ENCODE data around the gene PEAR1. TPM values are rescaled to one million over a fixed set of nuclear protein-coding genes. Genes with fewer than 3 reads are reported as not detected.

PEAR1 gene
- total RNA-seq = 1 to 10 TPM; 2.3 to 7.2 (median 4.6) TPM
- long read RNA-seq, donor 1, partial matches to known transcripts = 2 of 3 reads
- long read RNA-seq, donor 1, other reads (novel, unspliced or antisense) = 1 of 3 reads
- long read RNA-seq, donor 2, partial matches to known transcripts = 0 of 2 reads
- long read RNA-seq, donor 2, other reads (novel, unspliced or antisense) = 2 of 2 reads

DNA sequence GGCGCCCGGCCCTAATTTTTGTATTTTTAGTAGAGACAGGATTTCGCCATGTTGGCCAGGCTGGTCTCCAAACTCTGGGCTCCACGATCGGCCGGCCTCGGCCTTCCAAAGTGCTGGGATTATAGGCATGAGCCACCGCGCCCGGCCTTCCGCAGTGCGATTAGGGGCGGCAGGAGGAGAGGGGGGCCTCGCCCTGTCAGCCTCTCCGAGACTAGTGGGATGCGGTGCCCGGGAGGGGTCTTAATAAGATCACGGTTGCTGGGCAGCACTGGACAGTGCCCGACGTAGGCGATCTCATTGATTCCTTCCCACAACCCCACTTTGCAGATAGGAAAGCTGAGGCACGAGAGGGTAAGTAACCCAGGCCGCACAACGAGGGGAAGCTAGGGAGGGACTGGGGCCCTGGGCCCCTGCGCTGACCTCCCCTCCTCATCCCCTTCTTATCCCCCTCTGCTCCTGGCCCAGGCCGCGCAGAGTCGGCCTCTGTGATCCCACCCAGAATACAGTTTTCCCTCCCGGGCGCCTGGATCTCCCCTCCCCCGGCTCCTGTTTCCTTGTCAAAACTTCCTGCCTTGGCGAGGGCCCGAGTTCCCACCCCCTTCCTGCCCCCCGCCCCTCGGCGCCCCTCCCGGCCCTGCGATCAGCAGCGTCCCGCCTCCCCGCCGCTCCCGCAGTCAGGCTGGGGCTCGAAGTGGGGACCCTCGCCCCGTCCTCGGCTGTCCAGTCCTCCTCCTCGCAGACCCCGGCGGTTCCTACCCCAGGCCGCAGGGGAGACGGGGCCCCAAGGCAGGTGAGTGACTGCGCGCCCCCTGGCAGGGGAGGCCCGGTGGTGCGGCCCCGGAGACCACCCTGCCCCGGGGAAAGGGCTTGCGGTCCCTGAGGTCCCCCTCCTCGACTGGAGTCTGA is at the start of gene PEAR1:
Gene PEAR1, plus strand, starts transcription at position 671 of the 906 bp plus-strand sequence. CDS start 10,209 bp downstream, outside the sequence.
- TF ChIP-seq CTCF (IDR thresholded peaks at IDR 0.05) = no peak
- no peak within 1 kb of the TSS for H3K4me3 ChIP-seq
- intact Hi-C loops (cut with DNase I, micrococcal nuclease) = no loop called here
- DNase-seq (no peak), ATAC-seq (no peak)
- peaks cover 3% of the 10 kb centered on the region for H3K4me1 ChIP-seq (ENCODE audit: low read depth)
- no peaks in the 10 kb centered on the region for H3K36me3 ChIP-seq (ENCODE audit: low read depth)
- H3K9me3 ChIP-seq = no peaks in the 10 kb centered on the region

DNA sequence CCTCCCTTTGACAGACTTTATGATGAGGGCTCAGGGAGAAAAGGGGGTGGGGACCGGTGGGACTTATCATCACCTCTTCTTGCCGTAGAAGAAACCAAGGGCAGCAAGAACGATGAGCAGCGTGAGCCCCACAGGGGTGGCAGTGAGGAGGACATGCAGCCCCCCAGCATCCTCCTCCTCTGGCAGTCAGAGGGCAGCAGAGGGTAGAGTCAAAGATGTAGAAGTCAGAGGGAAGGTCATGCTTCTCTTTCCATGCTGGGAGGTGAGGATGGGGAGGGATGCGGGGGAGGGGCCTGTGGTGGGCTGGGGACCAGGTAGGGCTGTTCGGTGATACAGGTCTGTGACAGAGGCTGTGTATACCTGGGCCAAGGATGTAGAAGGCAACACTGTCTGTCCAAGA is 49.4 kb upstream of the PEAR1 start:
- ATAC-seq (no peak), DNase-seq (no peak)
- Histone ChIP-seq H3K4me3 (no peak overlapping the region), H3K36me3 (ENCODE audit: low read depth) (no peaks in the 10 kb centered on the region), H3K9me3 (no peaks in the 10 kb centered on the region), H3K4me1 (ENCODE audit: low read depth) (no peaks in the 10 kb centered on the region)
- intact Hi-C loops (cut with DNase I, micrococcal nuclease) = no loop called here
- TF ChIP-seq CTCF (IDR thresholded peaks at IDR 0.05) = no peak

DNA sequence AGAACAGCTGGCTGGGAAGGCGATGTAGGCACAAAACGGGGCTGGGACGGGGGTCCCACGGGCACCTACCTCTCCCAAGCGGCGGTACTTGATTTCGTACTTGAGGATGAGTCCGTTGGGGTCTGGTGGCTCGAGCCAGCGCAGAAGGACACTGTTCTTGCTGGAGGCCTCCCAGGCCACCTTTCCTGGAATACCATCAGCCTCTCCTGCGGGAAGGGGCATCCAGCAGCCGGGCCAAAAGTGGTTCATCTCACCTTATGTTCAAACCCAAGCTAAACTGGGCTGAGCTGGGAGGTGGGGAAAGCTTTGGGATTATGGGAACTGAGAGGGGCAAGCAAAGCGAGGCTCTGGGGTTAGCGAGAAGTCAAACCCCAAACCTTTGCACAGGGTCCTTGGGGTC is 48.9 kb upstream of the PEAR1 start:
- ATAC-seq (no peak), DNase-seq (no peak)
- no peaks in the 10 kb centered on the region for H3K36me3 ChIP-seq (ENCODE audit: low read depth)
- no peaks in the 10 kb centered on the region for H3K4me1 ChIP-seq (ENCODE audit: low read depth)
- H3K4me3 ChIP-seq = no peak overlapping the region
- intact Hi-C loops (cut with DNase I, micrococcal nuclease) = no loop called here
- no peak for TF ChIP-seq CTCF (IDR thresholded peaks at IDR 0.05)
- H3K9me3 ChIP-seq = no peaks in the 10 kb centered on the region

GRCh38 chr1:156845055-156845952 is 48.2 kb upstream of the PEAR1 start:
- no peak for TF ChIP-seq CTCF (IDR thresholded peaks at IDR 0.05)
- ATAC-seq = no peak
- no peak for DNase-seq
- intact Hi-C loops (cut with DNase I, micrococcal nuclease) = no loop called here
- no peaks in the 10 kb centered on the region for H3K9me3 ChIP-seq
- no peaks in the 10 kb centered on the region for H3K4me1 ChIP-seq (ENCODE audit: low read depth)
- no peaks in the 10 kb centered on the region for H3K36me3 ChIP-seq (ENCODE audit: low read depth)
- no peak overlapping the region for H3K4me3 ChIP-seq

DNA sequence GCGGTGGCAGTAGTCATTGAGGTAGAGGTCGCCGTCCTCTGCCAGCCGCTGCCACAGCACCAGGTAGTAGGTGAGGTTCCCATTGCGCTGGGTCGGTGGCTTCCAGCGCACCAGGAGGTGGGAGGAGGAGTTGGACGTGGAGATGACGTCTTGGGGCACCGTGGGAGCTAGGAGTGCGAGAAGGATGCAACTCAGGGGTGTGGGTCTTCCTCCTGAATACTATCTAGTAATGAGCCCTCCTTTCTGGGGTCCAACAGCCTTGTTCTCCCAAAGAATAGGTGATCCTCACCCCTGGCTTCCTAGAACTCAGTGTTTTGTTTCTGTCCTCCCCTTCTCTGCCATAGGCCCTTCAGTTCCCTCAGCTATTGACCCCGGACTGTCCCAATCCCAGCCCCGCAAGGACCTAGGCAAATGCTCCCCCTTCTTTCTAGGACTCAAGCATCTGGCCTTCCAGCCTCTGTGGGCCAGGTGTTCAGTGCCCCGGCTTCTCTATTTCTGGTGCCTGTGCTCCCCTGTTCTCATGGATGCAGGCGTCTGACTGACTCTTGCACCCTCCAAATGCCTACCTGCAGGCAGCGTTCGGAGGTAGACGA is 47.5 kb upstream of the PEAR1 start:
- intact Hi-C loops (cut with DNase I, micrococcal nuclease) = no loop called here
- DNase-seq = no peak
- ATAC-seq = no peak

More for the DNA sequence above, 47.5 kb upstream of the PEAR1 start:
- Histone ChIP-seq H3K9me3 (no peaks in the 10 kb centered on the region), H3K36me3 (ENCODE audit: low read depth) (no peaks in the 10 kb centered on the region), H3K4me1 (ENCODE audit: low read depth) (no peaks in the 10 kb centered on the region), H3K4me3 (no peak overlapping the region)
- no peak for TF ChIP-seq CTCF (IDR thresholded peaks at IDR 0.05)

All from mucosa of descending colon (tissue), 3 donors.